Activated CD8-positive, alpha-beta memory T cell treated with anti-CD3 and anti-CD28 coated beads, Interleukin-2, amount 50 U/mL, for 48 hours (primary cell): ENCODE data around the gene MALAT1.
"Not testable (repeated sequence)": the region's sequence is repeated elsewhere in the genome, so short reads cannot be mapped to it uniquely, and the experiment has no call there.

Experiments
- DNase-seq: peaks from one replicate; pipeline ENCODE4 v3.0.0-alpha.2; 2020

MALAT1 gene

DNA sequence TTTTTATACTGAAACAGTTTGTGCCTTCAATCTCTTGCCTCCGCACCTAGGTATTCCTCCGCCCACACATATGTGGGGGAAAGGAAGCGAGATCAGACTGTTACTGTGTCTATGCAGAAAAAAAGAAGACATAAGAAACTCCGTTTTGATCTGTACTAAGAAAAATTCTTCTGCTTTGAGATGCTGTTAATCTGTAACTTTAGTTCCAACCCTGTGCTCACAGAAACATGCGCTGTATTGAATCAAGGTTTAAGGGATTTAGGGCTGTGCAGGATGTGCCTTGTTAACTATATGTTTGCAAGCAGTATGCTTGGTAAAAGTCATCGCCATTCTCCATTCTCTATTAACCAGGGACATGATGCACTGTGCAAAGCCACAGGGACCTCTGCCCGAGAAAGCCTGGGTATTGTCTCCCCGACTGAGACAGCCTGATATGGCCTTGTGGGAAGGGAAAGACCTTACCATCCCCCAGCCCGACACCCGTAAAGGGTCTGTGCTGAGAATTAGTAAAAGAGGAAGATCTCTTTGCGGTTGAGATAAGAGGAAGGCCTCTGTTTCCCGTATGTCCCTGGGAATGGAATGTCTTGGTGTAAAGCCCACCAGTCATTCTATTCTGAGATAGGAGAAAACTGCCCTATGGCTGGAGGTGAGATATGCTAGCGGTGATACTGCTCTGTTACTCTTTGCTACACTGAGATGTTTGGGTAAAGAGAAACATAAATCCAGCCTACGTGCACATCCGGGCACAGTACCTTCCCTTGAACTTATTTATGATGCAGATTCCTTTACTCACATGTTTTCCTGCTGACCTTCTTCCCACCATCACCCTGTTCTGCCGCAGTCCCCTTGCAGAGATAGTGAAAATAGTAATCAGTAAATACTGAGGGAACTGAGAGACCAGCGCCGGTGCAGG lies 24.1 kb downstream of the MALAT1 start:
- DNase-seq: not testable (repeated sequence)

GRCh38 chr11:65523631-65523968 lies 24.8 kb downstream of the MALAT1 start:
- DNase-seq: not testable (repeated sequence)

DNA sequence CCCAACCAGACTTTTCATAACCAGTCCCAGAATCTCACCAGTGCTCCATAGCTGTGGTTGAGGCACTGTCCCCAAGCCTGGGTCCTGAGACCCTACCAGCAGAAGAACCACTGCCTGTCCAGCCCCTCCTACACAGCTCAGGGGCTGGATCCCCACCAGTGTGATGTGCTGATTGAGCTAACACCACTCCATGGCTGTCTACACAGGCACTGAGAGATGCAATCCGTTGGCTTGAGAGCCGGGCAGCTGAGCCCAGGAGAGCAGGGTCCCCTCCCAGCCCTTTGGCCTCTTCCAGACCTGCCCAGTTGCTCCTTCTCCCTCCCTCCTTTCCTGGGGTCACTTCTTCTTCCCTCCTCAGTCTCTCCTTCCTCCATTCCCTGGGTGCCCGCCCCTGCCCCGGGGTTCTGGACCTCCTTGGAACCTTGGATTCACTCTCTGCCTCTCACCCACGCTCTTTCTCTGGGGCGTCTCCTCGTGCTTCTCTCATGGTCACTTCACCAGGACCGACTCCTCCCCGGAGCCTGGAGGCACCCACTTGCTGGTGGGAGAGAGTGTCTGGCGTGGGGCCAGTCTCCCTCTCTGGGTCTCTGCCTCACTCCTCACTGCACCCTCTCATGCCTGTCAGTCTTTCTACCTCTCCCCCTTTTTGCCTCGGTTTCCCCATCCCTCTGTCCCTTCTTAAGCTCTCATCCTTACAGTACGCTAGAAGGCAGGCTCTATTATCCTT lies 25.3 kb downstream of the MALAT1 start:
- no peak for DNase-seq

- peak; percentile 94 for DNase-seq
Observed at GRCh38 chr11:65524741-65525545, 26.1 kb downstream of the MALAT1 start, which contains the start of gene SCYL1. Gene SCYL1, plus strand, starts transcription at chr11:65525083. Its CDS starts 71 bp downstream, at chr11:65525154.

DNA sequence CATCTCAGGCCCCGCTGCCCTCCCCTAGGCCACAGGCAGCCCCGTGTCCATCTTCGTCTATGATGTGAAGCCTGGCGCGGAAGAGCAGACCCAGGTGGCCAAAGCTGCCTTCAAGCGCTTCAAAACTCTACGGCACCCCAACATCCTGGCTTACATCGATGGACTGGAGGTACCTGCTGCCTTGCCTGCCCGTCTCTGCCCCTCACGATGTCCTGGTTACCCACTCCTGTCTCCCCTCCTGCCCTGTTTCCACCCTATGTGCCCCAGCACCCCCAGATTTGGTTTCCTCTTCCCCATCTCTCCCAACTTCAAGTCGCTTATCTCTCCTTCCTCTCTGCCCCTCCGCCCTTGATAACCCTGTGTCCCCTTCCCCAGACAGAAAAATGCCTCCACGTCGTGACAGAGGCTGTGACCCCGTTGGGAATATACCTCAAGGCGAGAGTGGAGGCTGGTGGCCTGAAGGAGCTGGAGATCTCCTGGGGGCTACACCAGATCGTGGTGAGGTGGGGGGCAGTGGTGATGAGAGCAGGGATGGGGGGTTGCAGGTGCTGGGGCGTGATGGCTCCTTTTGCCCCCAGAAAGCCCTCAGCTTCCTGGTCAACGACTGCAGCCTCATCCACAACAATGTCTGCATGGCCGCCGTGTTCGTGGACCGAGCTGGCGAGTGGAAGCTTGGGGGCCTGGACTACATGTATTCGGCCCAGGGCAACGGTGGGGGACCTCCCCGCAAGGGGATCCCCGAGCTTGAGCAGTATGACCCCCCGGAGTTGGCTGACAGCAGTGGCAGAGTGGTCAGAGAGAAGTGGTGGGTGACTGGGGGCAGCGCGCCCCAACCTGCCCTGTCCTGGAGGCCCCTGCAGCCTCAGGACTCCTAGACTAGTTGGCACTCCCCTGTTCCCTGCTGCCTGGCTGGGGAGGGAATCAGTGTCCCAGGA lies 27.0 kb downstream of the MALAT1 start:
- no peak for DNase-seq

GRCh38 chr11:65526744-65527143 lies 27.9 kb downstream of the MALAT1 start:
- no peak for DNase-seq

DNA sequence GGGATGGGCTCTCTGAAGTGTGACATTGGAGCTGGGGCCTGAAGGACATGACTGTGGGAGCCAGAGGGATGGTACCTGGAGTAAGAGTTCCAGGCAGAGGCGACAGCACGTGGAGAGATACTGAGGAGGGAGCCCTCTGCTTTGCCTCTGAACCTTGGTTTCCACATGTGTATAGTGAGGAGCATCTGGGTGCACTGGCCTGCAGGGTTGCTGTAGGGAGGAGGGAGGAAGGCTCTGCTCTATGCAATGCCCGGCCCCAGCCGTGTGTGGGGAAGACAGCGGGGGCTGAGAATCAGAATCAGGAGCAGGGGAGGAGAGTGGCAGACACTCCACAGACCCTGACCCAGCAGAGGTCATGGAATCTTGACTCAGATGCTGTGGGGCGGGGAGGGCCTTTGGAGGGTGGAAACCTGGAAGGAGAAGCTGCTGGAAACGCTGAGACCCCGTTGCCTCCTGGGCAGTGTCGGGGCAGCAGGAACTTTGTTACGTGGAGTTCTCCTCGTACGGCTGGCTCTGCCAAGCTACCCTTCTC lies 30.0 kb downstream of the MALAT1 start:
- DNase-seq: no peak

DNA sequence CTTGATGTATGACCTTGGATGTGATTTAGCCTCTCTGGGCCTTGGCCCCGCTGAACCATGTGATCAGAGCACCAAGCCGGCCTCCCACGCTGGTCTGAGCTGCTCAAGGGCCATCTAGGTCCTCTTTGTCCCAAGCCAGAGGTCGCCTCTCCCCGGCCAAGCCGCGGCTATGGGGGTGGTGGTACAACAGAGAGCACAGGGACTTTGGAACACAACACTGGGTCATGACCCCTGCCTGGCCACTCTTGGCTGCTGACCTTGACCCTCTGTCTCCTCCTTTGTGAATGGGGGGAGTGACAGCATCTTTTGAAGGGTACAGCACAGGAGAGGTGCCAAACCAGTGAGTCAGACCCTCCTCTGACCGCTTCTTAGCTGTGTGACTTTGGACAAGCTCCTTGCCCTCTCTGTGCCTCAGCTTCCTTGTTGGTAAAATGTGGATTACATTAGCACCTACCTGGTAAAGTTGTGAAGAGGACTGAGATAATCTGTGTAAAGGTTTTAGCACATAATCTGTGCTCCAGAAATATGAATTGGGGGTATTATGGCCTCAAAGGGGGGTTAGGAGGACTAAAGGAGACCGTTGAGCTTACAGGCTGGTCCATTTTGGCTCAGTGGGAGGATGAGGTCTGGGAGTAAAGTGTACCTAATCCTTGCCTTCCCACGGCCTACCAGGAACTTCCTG lies 30.8 kb downstream of the MALAT1 start:
- no peak for DNase-seq

DNA sequence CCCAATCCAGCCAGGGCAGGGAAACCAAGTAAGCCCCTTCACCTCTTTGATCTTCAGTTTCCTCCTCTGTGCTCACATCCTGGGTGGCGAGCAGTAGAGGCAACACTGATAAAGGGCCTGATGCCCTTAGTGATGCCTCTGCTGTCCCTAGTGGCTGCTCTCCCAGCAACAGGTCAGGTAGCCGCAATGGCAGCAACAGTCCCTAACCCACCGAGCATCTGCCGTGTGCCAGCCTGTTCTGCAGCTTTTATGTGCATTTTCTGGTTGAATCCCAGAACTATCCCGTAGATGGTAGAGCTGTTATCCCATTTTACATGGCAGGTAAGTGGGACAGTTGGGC lies 31.3 kb downstream of the MALAT1 start:
- no peak for DNase-seq

GRCh38 chr11:65532388-65533064 lies 33.7 kb downstream of the MALAT1 start:
- no peak for DNase-seq

DNA sequence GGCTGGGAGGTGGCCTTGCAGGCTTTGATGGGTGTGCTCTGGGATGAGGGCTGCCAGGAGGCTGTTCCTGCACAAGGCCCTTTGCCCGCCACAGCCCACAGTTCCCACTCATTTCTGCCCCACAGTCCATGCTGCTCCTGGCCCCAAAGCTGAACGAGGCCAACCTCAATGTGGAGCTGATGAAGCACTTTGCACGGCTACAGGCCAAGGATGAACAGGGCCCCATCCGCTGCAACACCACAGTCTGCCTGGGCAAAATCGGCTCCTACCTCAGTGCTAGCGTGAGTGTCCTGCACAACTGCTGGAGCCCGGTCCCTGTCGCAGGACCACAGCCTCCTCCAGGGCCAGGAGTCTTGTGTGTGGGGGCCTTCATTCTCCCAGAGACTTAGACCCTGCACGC lies 36.3 kb downstream of the MALAT1 start:
- DNase-seq: no peak

GRCh38 chr11:65536412-65537295 lies 37.8 kb downstream of the MALAT1 start:
- DNase-seq: no peak

DNA sequence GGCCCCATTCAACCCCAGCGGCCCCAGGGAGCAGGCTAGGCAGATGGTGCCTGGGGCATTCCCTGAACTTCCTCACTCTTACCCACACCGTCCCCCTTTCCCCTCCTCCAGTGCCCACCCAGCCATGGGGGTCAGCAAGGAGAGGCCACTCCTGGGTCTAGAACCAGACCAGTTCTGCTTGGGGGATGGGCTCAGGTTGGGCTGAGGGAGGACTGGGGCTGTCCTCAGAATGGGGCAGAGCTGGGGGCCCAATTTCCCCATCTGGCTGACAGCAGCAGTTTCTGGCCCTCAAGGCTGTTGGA lies 38.4 kb downstream of the MALAT1 start:
- no peak for DNase-seq

- DNase-seq: no peak
Observed at GRCh38 chr11:65537620-65538231, 38.9 kb downstream of the MALAT1 start.

- no peak for DNase-seq
Observed at GRCh38 chr11:65538232-65538914, 39.5 kb downstream of the MALAT1 start.

- DNase-seq: no peak
Observed at GRCh38 chr11:65538915-65539743, 40.3 kb downstream of the MALAT1 start.

DNA sequence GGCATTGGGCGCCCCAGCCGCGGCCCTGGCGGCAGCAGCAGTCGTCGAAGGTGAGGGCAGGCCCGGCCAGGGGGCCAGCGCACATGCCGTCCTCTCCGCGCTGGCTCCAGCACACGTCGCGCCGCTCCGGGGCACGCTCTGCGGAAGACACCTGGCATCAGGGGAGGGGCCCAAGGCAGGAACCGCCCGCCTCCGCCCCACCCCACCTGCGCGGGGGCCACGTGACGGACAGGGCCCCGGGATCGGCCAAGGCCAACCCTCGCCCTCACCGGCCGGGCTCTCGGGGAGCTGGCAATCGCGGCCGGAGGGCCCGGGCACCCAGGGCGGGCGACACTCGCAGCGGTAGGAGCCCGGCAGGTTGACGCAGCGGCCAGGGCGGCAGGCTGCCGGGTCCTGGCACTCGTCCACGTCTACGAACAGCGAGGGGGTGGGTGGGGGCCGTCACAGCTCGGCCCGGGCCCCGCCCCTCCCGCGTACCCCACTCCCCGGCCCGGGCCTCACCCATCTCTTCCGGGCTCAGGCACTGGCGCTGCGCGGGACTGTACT lies 41.0 kb downstream of the MALAT1 start:
- DNase-seq: no peak
